ENCODE results near the gene TECPR1. TPM values are rescaled to one million over a fixed set of nuclear protein-coding genes. Genes with fewer than 3 reads are reported as not detected.

TECPR1 gene
- total RNA-seq, 1 experiment from 2014 or later = 13.9 TPM

DNA sequence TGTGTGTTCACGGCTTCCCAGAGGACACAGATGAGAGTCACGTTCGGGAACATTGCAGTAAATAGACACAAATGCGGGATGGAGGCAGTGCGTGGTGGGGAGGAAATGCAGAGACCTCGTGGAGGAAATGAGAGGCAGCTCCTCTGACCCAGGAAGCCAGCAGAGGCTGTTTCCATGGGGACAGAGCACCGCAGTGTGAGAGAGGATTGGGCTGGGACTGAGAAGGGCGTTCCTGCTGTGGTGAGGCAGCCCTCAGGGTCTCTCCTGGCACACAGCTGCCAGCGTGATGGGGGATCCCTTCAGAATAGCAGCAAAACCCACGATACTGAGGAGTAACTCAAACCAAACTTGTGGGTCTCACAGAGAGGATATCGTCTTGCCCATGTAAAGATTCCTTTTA, 62.5 kb downstream of the TECPR1 start:
- Histone ChIP-seq H3K23me2 (ENCODE audit: insufficient read length, low read depth, low read length, poor library complexity, severe bottlenecking) (no peaks in the 10 kb centered on the region), H2BK120ac (ENCODE audit: low read depth, low read length, poor library complexity, severe bottlenecking) (no peak overlapping the region), H2AK5ac (ENCODE audit: insufficient read length, low read length) (no peak overlapping the region), H2AFZ (ENCODE audit: low read length) (no peak overlapping the region), H4K20me1 (ENCODE audit: control insufficient read depth, insufficient read depth, insufficient read length) (no peaks in the 10 kb centered on the region), H2BK5ac (ENCODE audit: insufficient read length, low read length) (no peak overlapping the region), H3K18ac (ENCODE audit: insufficient read length, low read depth, low read length) (no peak overlapping the region), H3K27me3 (ENCODE audit: insufficient read depth, low read length) (no peaks in the 10 kb centered on the region), H4K91ac (ENCODE audit: insufficient read length, low read depth, low read length) (no peak overlapping the region), H3K4ac (ENCODE audit: low read depth, low read length) (no peak overlapping the region), H3K23ac (ENCODE audit: insufficient read length, low read depth, low read length) (no peak overlapping the region), H3K4me1 (ENCODE audit: insufficient read depth, low read length) (no peaks in the 10 kb centered on the region), H3K9me3 (ENCODE audit: control insufficient read depth, low read depth, low read length) (no peaks in the 10 kb centered on the region), H3K4me2 (ENCODE audit: insufficient read depth, insufficient read length, low read length) (no peak overlapping the region), H2BK15ac (ENCODE audit: low read depth, low read length) (no peak overlapping the region), H3K9ac (ENCODE audit: extremely low read depth, insufficient read length, low read length) (no peak overlapping the region), H2BK20ac (ENCODE audit: low read depth, low read length, poor library complexity, severe bottlenecking) (no peak overlapping the region), H3K27ac (ENCODE audit: insufficient read length, low read depth, low read length) (no peak overlapping the region), H3K14ac (ENCODE audit: insufficient read depth, low read length) (no peak overlapping the region; the same call in 1 of the 2 replicates), H3K79me1 (ENCODE audit: insufficient read depth, low read depth, low read length, poor library complexity, severe bottlenecking) (no peaks in the 10 kb centered on the region), H3T11ph (ENCODE audit: low read length) (no peak overlapping the region), H2BK12ac (ENCODE audit: insufficient read length, low read depth, low read length) (no peak overlapping the region), H4K8ac (replicated peaks; ENCODE audit: insufficient read length, low read depth, low read length) (no peak overlapping the region), H3K56ac (ENCODE audit: insufficient read length, low read depth, low read length) (no peak overlapping the region), H4K5ac (ENCODE audit: insufficient read length, low read depth, low read length) (no peak overlapping the region), H3K79me2 (ENCODE audit: insufficient read depth, low read length) (no peaks in the 10 kb centered on the region)
- TF ChIP-seq, protein P1, sequence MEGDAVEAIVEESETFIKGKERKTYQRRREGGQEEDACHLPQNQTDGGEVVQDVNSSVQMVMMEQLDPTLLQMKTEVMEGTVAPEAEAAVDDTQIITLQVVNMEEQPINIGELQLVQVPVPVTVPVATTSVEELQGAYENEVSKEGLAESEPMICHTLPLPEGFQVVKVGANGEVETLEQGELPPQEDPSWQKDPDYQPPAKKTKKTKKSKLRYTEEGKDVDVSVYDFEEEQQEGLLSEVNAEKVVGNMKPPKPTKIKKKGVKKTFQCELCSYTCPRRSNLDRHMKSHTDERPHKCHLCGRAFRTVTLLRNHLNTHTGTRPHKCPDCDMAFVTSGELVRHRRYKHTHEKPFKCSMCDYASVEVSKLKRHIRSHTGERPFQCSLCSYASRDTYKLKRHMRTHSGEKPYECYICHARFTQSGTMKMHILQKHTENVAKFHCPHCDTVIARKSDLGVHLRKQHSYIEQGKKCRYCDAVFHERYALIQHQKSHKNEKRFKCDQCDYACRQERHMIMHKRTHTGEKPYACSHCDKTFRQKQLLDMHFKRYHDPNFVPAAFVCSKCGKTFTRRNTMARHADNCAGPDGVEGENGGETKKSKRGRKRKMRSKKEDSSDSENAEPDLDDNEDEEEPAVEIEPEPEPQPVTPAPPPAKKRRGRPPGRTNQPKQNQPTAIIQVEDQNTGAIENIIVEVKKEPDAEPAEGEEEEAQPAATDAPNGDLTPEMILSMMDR (conservative IDR thresholded peaks at IDR 0.05) = no peak
- Mint-ChIP-seq H3K27ac (peak overlapping the region in 2 of 3 experiments; percentile 91 to 93; a peak in 4 of 7 replicates), H3K4me1 (no peaks in the 10 kb centered on the region), H3K9me3 (no peaks in the 10 kb centered on the region), H3K27me3 (ENCODE audit: low read depth) (no peaks in the 10 kb centered on the region), H3K36me3 (ENCODE audit: insufficient read depth in 1 of 3, low read depth in 3 of 3) (peaks cover 26 to 59% (median 45%) of the 10 kb centered on the region in 3 experiments; a peak in 6 of 7 replicates), H3K4me3 (no peak overlapping the region)
- WGBS (ENCODE audit: extremely low coverage, insufficient read length, low lambda C conversion rate) = no CpG with 5 or more reads among the region's 11 CpGs
- DNase-seq = no peak
